A673 (cell line): Measurements from ENCODE around the gene NAMPT.

ENCODE experiments used
- EZH2 ChIP-seq: fragments of 200-600 bp; sonication (generic); IDR thresholded peaks from 2 replicates; pipeline ENCODE4 v1.6.1; 2017; ENCODE audit warnings: borderline replicate concordance, low read depth, mild to moderate bottlenecking, mixed read lengths, antibody characterized with exemption, low read length; ENCODE audit not compliant: poor library complexity, severe bottlenecking
- TF ChIP-seq, protein P1 (sequence below): fragments of 300-800, 200-600 bp; sonication (generic); conservative IDR thresholded peaks from 2 replicates; pipeline ENCODE4 v1.5.1; 2017; ENCODE audit warnings: low read depth, mild to moderate bottlenecking, antibody characterized with exemption, low read length, moderate library complexity, mixed read lengths

DNA sequence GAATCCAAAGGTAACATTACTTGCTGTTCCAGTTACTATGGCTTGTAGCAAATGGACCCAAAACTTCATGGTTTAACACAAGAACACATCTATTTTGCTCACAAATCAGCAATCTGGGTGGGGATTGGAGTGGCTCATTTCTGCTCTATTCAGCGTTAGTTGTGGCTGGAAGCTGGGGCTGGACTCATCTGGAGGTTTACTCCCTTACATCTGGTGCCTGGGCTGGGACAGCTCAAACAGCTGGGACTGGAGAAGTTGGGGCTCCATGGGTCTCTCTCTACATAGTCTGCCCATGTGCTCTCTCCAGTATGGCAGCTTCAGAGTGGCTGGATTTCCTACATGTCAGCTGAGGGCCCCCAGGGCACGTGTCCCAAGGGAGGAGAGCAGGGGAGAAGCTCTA is 33.7 kb upstream of the NAMPT start:
- TF ChIP-seq, protein P1, sequence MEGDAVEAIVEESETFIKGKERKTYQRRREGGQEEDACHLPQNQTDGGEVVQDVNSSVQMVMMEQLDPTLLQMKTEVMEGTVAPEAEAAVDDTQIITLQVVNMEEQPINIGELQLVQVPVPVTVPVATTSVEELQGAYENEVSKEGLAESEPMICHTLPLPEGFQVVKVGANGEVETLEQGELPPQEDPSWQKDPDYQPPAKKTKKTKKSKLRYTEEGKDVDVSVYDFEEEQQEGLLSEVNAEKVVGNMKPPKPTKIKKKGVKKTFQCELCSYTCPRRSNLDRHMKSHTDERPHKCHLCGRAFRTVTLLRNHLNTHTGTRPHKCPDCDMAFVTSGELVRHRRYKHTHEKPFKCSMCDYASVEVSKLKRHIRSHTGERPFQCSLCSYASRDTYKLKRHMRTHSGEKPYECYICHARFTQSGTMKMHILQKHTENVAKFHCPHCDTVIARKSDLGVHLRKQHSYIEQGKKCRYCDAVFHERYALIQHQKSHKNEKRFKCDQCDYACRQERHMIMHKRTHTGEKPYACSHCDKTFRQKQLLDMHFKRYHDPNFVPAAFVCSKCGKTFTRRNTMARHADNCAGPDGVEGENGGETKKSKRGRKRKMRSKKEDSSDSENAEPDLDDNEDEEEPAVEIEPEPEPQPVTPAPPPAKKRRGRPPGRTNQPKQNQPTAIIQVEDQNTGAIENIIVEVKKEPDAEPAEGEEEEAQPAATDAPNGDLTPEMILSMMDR = no peak
- TF ChIP-seq EZH2 = no peak
